ENCODE results near the gene CNN2.

CNN2 gene

DNA sequence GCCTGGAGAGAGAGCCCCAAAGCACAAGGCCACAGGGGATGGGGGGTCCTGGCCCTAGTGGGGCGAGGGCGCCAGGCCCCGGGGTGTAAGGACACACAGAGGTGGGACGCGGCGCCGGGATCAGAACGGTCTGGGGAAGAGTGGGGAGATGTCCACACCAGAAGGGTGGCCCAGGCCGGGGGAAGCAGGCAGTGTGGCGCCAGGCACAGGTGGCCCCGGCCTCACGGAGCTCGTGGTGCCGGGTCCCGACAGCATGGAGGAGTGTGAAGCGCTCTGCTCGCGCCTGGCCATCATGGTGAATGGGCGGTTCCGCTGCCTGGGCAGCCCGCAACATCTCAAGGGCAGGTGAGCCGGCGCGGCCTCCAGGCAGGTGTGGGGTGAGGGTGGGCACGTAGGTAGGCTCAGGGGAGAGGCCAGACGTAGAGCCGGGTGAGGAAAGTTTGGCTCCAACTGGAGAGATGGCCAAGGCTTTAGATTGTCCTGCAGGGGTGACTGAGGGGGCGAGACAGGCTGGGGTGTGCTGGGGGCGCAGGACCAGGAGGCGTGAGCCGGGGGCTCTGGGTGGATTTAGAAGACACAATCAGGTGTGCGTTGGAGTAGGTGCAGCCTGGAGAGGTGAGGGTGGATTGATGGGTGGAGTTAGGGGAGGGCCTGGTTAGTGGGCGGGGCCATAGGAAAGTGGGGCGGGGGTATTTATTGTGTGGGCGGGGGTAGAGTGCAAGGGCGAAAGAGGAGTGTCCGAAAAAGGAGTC lies 37.7 kb downstream of the CNN2 start:
- in situ Hi-C loops (cut with MboI; ENCODE audit: low sequenced_read_pairs) = no loop called here

DNA sequence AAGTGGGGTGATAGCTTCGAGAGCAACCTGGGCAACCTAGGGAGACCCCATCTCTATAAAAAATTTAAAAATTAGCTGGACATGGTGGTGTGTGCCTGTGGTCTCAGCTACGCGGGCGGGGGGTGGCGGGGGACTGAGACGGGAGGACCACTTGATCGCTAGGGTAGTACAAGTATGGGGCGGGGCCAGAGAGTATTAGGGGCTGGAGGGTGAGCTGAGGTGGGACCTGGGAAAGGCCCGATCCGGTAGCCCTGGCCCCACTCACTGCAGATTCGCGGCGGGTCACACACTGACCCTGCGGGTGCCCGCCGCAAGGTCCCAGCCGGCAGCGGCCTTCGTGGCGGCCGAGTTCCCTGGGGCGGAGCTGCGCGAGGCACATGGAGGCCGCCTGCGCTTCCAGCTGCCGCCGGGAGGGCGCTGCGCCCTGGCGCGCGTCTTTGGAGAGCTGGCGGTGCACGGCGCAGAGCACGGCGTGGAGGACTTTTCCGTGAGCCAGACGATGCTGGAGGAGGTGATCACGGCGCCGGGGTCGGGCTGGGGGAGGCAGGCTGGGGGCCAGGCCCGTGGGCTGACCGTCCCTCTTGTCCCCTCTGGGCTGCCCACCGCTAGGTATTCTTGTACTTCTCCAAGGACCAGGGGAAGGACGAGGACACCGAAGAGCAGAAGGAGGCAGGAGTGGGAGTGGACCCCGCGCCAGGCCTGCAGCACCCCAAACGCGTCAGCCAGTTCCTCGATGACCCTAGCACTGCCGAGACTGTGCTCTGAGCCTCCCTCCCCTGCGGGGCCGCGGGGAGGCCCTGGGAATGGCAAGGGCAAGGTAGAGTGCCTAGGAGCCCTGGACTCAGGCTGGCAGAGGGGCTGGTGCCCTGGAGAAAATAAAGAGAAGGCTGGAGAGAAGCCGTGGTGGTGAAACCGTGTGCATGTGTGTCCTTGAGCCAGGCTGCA lies 38.5 kb downstream of the CNN2 start:
- in situ Hi-C loops (cut with MboI; ENCODE audit: low sequenced_read_pairs) = no loop called here

DNA sequence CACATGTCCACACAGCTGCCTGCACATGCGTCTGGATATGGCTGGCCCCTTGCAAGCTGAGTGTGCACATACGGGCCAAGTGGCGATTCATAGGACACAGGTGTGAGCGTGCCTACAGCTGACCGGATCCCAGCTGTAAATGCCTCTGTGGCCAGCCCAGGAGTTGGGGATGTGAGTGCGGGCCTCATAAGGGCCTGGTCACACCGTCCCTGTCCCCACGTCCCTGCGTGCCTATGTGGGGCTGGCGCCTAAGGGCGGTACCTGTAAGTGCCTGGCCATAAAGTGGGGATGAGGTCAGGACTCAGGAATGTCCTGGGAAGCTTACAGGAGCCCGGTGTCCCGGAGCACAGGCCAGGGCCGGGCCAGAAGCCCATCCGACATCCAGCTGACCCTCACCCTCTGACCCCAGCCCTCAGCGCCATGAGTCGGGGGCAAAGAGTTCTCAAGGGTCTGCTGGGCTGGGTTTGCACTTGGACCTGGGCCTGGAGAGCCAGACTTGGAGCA lies 39.2 kb downstream of the CNN2 start:
- in situ Hi-C loops (cut with MboI; ENCODE audit: low sequenced_read_pairs) = no loop called here

DNA sequence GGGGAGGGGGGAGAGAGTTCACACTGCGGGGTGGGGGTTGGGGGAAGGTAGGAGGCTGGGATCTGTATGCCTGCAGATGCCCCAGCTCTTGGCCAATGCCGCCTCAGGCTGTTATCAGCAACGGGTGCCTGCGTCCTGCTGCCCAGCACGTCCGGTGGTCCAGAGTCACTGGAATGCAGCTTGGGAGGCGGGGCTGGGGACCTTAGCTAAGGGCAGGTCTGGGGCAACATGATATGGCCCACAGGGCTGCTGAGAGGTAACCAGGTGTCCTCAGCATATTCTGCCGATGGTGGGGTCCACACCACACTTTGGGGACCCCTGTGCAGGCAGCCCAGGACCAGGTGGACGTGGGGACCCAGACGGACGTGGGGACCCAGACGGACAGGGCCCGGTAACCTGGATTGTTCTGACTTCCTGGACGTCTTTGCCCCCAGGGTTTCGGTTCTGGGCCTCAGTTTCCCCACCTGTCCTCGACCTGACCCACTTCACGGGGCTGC lies 39.9 kb downstream of the CNN2 start:
- in situ Hi-C loops (cut with MboI; ENCODE audit: low sequenced_read_pairs) = no loop called here

DNA sequence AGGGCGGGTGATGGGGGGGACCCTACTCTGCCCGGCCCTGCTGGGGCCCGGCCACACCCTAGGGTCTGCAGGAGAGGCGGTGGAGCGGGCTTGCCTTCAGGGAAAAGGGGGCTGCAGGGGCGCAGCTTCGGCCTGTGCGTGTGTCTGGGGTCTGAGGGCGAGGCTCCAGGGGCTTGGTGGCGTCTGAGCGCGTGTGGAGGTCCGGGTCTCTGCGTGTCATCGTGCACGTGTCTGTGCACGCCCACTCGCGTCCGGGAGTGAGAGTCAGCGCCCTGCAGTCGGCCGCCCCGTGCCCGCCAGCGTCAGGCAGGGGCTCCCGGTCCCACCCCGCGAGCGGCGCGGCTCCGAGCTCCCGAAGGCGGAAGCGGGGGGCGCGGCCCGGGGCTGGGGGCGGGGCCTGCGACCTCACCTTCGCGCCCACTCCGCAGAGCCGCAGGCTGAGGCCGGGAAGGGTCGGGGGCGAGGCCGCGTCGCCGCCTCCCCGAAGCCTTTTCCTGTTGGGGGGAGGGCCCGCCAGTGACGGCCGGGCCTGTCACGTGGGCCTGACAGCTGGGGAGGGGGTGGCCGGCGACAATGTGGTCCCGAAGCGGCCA lies 40.4 kb downstream of the CNN2 start, which contains the start of gene ARHGAP45:
Gene ARHGAP45 (plus strand): TSS at position 420 of the 593 bp plus-strand sequence. CDS start 239 bp downstream, outside the sequence.
- in situ Hi-C loops (cut with MboI; ENCODE audit: low sequenced_read_pairs) = no loop called here

DNA sequence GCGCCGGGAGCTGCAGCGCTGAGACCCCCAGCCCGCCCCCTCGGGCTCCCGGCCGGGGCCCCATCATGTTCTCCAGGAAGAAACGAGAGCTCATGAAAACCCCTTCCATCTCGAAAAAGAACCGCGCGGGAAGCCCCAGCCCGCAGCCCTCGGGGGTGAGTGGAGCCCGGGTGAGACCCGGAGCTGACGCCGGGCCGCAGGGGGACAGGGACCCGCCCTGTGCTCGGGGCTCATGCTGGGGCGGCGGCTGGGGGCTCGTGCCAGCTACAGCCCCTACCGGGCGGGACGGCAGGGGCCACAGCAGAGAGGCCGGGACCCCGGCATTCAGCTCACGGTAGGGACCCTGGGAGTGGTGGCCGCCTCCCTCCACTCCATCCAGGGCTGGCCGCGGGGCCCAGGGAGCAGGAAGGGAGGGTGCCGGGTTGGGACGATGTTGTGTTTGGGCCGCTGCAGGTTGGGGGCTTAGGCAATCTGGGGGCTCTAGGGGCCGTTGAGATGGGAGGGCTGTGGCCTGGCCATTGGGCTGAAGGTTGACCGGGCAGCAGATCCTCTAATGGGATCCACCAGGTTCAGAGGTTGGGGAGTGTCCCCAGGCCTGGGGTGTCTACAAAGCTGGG lies 41.0 kb downstream of the CNN2 start:
- in situ Hi-C loops (cut with MboI; ENCODE audit: low sequenced_read_pairs) = no loop called here

DNA sequence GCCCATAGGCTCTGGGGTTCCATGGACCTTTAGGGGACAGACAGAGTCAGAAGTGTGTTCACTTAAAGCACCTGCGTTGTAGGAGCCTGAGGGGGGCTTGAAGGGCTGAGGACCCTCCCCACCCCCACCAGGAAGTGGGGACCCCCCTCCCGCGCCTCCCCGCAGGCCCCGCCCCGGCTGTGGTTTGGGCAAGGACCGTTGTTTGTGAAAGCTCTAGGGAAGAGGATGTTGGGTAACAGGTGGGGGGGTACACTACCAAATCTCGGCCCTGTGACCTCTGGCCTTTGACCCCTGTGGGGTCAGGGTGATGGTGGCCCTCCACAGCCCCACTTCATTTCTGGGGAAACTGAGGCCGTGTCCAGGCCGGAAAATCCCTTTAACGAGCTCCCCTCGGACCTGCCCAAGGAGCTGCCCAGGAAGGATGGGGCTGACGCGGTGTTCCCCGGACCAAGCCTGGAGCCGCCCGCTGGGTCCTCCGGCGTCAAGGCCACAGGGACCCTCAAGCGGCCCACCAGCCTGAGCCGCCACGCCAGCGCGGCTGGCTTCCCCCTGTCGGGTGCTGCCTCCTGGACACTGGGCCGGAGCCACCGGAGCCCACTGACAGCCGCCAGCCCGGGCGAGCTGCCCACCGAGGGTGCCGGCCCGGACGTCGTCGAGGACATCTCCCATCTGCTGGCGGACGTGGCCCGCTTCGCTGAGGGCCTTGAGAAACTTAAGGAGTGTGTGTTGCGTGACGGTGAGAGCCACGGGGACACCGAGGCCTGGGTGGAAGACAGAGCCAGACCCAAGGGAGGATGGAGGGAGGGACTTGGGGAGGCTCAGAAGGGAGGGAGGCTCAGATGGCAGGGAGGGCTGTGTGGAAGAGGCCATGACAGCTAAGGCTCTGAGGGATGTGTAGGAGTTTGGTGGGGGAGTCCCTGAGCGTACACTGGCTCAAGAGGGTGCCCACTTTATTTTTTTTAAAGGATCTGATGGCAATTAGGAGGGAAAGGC lies 41.9 kb downstream of the CNN2 start:
- in situ Hi-C loops (cut with MboI; ENCODE audit: low sequenced_read_pairs) = no loop called here

DNA sequence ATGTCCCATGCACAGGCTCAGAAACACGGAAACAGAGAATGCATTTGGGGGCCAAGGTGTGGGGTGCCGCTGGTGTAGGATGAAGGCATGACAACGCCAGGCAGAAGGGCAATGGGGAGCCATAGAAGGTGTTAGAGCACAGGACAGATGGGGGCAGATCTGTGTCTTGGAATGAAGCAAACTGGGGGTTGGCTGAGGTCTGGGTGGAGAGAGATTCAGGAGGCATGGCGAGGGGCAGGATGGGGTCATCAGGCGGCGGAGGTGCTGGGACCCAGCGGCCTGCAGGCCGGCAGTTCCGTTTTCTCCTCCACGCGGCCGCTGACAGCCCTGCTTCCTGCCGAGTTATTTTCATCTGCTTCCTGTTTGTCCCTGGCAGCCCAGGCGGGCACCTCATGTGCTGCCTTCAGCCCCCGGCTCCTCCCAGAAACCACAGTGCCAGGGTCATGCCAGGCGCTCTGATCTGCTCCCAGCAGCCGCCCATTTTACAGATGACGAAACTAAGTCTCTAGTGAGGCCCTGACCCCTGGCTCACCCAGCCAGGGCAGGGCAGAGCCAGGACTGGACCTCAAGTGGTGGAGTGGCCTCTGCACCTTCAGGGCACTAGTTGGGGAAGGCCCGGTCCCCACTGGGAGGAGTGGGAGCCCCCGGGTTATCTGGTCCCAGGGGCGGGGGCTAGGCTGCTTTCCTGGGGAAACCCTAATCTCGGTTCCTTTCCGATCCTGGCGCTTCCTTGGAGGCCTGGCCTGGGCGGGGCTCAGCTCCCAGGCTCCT lies 42.8 kb downstream of the CNN2 start:
- in situ Hi-C loops (cut with MboI; ENCODE audit: low sequenced_read_pairs) = no loop called here

DNA sequence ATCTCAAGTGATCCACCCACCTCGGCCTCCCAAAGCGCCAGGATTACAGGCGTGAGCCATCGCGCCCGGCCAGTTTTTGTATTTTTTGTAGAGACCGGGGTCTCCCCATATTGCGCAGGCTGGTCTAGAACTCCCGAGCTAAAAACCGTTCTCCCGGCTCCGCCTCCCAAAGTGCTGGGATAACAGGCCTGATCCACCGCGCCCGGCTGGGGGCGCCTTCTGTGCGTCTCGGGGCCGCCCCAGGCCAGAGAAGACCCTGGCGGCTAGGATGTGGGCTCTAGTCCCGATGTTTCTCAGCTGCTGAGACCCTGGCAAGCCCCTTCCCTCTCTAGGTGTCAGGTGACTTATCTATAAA lies 44.1 kb downstream of the CNN2 start:
- in situ Hi-C loops (cut with MboI; ENCODE audit: low sequenced_read_pairs) = no loop called here

DNA sequence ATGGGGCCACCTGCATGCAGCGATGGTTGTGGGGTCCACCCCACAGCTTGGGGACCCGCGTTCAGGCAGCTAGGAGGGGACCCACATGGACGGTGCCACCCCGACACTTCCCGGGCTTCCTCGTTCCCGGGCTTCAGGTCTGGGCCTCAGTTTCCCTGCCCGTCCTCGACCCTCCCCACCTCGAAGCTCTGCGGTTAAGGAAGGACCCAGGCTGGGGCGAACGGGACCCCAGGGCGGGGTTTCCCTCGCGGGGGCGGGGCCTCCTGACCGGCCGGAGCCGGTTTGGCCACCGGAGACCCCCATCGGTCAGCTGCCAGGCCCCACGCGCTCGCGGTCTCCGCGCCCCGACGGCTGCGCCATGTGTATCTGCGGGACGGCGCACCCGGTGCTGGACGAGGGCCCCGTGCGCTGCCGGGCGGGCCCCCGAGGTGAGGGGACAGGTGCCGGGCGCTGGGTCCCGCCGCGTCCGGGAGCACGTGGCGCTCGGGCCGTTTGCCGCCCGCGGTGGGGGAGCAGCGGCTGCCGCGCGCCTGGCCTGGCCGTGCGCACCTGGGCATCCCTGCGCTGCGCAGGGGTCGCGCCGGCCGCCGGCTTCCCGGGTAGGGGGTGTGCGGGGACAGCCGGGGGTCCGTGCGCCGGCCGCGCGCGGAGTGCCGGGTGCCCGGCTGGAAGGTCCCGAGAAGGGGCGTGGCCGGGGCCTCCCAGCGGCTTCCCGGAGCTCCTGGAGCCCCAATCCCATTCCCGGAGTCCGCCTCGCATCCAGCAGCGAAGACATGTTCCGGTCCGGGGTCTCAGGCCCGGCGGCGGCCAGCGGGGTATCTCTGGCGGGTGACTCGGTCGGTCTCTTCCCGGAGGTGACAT lies 44.8 kb downstream of the CNN2 start:
- in situ Hi-C loops (cut with MboI; ENCODE audit: low sequenced_read_pairs) = no loop called here

DNA sequence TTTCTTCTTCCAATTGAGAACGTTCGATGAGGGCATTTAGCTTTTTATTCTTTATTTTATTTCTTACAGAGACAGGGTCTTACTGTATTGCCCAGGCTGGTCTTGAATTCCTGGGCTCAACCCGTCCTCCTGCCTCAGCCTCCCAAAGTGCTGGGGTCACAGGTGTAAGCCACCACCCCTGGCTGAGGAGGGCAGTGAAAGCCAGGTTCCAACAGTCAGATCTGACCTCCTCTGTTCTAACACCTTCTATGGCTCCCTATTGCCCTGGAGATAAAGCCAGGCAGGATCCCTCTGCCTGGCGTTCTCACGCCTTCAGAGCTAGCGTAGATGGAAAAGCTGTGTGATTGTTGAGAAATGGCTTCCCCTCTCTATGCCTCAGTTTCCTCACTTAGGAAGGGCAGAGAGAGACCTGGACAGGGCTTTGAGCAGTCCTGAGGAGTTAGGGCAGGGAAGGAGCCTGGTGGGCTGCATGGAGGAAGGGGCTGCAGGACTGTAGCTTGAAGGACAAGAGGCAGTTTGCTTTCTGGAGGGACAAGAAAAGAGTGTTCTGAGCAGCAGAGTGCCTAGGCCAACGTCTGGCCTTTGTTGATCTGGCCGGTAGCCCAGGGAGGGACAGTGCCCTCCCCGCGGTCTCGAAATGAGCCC lies 46.1 kb downstream of the CNN2 start:
- in situ Hi-C loops (cut with MboI; ENCODE audit: low sequenced_read_pairs) = no loop called here

DNA sequence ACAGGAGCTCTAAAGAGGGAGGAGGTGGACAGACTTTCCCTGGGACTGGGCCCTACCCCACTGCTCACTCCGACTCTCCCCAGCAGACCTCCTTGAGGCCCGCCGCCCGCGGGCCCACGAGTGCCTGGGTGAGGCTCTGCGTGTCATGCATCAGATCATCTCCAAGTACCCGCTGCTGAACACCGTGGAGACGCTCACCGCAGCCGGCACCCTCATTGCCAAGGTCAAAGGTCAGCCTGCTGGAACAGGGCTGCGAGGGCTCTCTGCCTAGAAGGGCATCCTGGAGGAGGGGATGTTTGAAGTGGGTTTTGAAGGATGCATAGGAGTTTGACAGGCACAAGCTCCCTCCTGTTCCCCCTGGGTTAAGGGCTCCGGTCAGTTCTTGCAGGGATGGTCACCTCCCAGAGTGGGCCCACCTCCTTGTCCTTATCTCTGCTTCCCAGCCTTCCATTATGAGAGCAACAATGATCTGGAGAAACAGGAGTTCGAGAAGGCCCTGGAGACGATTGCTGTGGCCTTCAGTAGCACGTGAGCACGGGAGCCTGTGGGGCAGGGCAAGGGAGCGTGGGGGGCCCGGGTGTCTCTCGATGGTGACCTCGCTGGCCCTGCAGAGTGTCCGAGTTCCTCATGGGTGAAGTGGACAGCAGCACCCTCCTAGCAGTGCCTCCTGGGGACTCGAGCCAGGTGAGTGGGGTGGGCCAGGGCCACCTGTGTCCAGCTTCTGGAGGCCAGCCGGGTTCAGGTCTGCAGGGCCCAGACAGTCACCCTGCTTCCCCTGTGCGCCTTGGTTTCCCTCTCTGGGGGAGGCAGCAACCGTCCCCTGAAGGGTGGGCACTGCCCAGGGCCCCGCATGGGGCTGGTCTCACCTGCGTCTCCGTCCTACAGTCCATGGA lies 46.9 kb downstream of the CNN2 start:
- in situ Hi-C loops (cut with MboI; ENCODE audit: low sequenced_read_pairs) = no loop called here

DNA sequence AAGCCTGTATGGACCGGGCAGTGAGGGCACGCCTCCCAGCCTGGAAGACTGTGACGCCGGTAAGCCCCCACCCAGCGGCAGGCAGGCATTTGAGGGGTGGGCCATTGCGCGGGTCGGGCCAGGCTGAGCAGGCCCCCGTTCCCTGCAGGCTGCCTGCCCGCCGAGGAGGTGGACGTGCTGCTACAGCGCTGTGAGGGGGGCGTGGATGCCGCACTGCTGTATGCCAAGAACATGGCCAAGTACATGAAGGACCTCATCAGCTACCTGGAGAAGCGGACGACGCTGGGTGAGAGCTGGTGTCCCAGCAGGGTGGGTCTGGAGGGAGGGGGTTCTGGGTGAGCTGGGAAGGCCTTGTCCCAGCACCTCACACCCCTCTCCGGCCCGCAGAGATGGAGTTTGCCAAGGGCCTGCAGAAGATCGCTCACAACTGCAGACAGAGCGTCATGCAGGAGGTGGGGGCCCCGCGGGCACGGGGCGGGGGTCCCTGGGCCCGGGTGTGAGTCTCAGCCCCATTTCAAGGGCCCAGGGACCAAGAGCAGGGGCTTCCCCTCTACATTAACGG lies 47.6 kb downstream of the CNN2 start:
- in situ Hi-C loops (cut with MboI; ENCODE audit: low sequenced_read_pairs) = no loop called here

DNA sequence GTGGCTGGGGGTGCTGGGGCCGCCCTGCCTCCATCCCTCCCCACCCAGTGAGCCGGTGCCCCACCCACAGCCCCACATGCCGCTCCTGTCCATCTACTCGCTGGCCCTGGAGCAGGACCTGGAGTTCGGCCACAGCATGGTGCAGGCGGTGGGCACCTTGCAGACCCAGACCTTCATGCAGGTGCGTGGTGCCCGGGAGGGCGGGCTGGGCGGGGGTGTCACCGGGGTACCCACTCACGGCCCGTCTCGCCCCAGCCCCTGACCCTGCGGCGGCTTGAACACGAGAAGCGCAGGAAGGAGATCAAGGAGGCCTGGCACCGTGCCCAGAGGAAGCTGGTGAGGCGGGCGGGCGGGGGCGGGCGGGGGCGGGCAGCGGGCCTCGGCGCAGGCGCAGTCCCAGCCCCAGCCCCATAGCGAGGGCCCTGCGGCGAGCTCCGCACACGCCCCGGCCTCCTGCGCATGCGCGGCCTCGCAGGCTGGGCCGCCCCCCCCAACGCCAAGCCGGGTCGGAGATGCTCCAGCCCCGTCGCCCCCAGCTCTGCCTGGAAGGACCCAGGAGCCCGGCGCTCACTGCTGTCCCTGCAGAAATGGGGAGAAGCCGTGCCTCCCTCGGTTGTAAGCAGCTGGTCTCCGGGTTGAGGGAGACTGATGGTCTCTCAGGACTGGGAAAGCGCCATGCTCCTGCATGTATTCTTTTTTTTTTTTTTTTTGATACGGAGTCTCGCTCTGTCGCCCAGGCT lies 48.3 kb downstream of the CNN2 start:
- in situ Hi-C loops (cut with MboI; ENCODE audit: low sequenced_read_pairs) = no loop called here

DNA sequence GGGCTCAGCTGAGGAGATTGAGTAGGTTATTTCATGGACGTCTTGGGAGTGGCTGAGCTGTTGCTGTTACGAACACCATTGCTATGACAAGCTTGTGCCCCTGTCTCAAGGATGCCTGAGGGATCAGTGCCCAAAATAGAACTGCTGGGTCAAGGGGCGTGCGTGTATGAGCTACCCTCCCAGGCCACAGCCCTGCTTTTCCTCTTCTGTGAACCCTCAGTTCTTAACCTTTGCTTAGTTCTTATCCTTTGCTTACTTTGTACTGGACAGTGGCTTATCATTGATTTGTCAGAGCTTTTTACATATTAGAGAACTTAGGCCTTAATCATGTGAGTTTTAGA lies 49.6 kb downstream of the CNN2 start:
- in situ Hi-C loops (cut with MboI; ENCODE audit: low sequenced_read_pairs) = no loop called here

DNA sequence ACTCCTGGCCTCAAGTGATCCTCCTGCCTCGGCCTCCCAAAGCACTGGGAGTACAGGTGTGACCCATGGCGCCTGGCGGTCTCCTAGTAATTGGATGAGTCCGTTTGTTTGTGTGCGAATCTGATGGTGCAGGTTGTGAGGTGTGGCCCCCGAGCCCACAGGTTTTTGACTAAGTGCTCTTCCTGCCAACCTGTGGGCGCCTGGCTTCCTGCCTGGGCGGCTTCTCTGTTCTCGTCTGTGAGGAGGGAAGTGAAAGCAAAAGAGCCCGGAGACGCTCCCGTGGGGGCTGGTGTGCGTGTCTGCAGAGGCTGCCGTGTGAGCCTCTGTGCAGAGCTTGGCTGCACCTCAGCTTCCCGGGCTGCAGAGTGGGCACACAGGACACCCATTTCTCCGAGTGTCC lies 50.5 kb downstream of the CNN2 start:
- in situ Hi-C loops (cut with MboI; ENCODE audit: low sequenced_read_pairs) = no loop called here
